Measurements from ENCODE around the gene MCHR1.

- TF ChIP-seq NFIC (IDR thresholded peaks at IDR 0.05; ENCODE audit: borderline replicate concordance) (no peak), CTCF (IDR thresholded peaks at IDR 0.05) (no peak), RFX5 (IDR thresholded peaks at IDR 0.05; ENCODE audit: low read length) (no peak), TAF1 (IDR thresholded peaks at IDR 0.05; ENCODE audit: borderline replicate concordance, low read depth, low read length) (no peak), RAD21 (IDR thresholded peaks at IDR 0.05; ENCODE audit: low read length) (no peak; the same call in 1 of the 2 replicates)
- TF ChIP-seq, protein P1, sequence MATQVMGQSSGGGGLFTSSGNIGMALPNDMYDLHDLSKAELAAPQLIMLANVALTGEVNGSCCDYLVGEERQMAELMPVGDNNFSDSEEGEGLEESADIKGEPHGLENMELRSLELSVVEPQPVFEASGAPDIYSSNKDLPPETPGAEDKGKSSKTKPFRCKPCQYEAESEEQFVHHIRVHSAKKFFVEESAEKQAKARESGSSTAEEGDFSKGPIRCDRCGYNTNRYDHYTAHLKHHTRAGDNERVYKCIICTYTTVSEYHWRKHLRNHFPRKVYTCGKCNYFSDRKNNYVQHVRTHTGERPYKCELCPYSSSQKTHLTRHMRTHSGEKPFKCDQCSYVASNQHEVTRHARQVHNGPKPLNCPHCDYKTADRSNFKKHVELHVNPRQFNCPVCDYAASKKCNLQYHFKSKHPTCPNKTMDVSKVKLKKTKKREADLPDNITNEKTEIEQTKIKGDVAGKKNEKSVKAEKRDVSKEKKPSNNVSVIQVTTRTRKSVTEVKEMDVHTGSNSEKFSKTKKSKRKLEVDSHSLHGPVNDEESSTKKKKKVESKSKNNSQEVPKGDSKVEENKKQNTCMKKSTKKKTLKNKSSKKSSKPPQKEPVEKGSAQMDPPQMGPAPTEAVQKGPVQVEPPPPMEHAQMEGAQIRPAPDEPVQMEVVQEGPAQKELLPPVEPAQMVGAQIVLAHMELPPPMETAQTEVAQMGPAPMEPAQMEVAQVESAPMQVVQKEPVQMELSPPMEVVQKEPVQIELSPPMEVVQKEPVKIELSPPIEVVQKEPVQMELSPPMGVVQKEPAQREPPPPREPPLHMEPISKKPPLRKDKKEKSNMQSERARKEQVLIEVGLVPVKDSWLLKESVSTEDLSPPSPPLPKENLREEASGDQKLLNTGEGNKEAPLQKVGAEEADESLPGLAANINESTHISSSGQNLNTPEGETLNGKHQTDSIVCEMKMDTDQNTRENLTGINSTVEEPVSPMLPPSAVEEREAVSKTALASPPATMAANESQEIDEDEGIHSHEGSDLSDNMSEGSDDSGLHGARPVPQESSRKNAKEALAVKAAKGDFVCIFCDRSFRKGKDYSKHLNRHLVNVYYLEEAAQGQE (IDR thresholded peaks at IDR 0.05; ENCODE audit: low read depth, low read length): no peak
Measured at GRCh38 chr22:40679964-40680818, 907 bp downstream of the MCHR1 start.

Measured in SK-N-SH (cell line).